K562 (cell line): ENCODE data around the gene NECTIN3. TPM values are rescaled to one million over a fixed set of nuclear protein-coding genes. Genes with fewer than 3 reads are reported as not detected.

Experiments used
- ATAC-seq: fragments of 200-7000 bp; cut with Tn5 transposase; 3 replicates; pipeline ENCODE4 v1.9.1; 2020; ENCODE audit warnings: moderate library complexity
- BruUV-seq: library from RNA; stranded (reverse); fragments of 400-500 nt; replicated peaks from 2 replicates; lab custom pipeline; 2021; lab: Mats Ljungman, UMichigan
- CTCF ChIA-PET: fragments of 300-600 bp; formaldehyde crosslinking; extraction: SDS; loops from one replicate; lab custom pipeline; 2021; ENCODE audit warnings: low intra/inter-chr PET ratio; lab: Yijun Ruan, JAX
- POLR2A ChIA-PET: fragments of 300-600, 350-650 bp; sonication (Branson Sonifier 250); formaldehyde crosslinking; extraction: SDS; loops from one replicate; lab custom pipeline; 2021; ENCODE audit warnings: antibody characterized with exemption, inconsistent platforms; lab: Yijun Ruan, JAX
- DNase-seq, 4 experiments: peaks; one replicate each; pipeline versions ENCODE4 v3.0.0 to v3.0.0-alpha.2; 2011 to 2018; ENCODE audit warnings: low spot score in 3 of 4, mixed read lengths in 3 of 4; ENCODE audit errors: extremely low read depth in 1 of 4
- FAIRE-seq: peaks from 2 replicates; lab custom pipeline; 2011; peaks lifted over from hg19 to GRCh38; lab: Jason Lieb, UNC
- H2AFZ ChIP-seq: 2 replicates; pipeline ENCODE4 v1.6.0; 2011; ENCODE audit warnings: low read depth, low read length, control low read depth, inconsistent platforms
- H3K27ac ChIP-seq: fragments of 200-600 bp; 3 replicates; pipeline ENCODE4 v1.8.0; 2011; ENCODE audit warnings: low read depth, mild to moderate bottlenecking, control low read depth, inconsistent platforms, low read length, moderate library complexity, mixed read lengths; ENCODE audit errors: extremely low read depth
- H3K27me3 ChIP-seq, 2 experiments: fragments of 300-600 bp in 1 of 2; 2 replicates in 1 of 2; 3 replicates in 1 of 2; pipeline versions ENCODE4 v1.6.0 to v1.8.0; 2011; ENCODE audit warnings: inconsistent platforms in 2 of 2, low read length in 2 of 2, mild to moderate bottlenecking in 1 of 2, mixed read lengths in 1 of 2, moderate library complexity in 1 of 2; ENCODE audit not compliant: control insufficient read depth in 2 of 2, insufficient read depth in 2 of 2
- H3K36me3 ChIP-seq: fragments of 300-600 bp; 3 replicates; pipeline ENCODE4 v1.8.0; 2011; ENCODE audit warnings: mild to moderate bottlenecking, low read length, inconsistent platforms; ENCODE audit not compliant: control insufficient read depth, insufficient read depth
- H3K4me1 ChIP-seq, 2 experiments: fragments of 200-600 bp in 1 of 2; replicated peaks in 1 of 2; 2 replicates in 1 of 2; 3 replicates in 1 of 2; pipeline versions ENCODE4 v1.5.1 to v1.8.0; 2011; ENCODE audit warnings: inconsistent platforms in 2 of 2, low read length in 2 of 2, mild to moderate bottlenecking in 1 of 2, mixed read lengths in 1 of 2, moderate library complexity in 1 of 2; ENCODE audit not compliant: control insufficient read depth in 2 of 2, insufficient read depth in 2 of 2
- H3K4me2 ChIP-seq: 2 replicates; pipeline ENCODE4 v1.6.1; 2011; ENCODE audit warnings: low read length, control low read depth, inconsistent platforms, mixed read lengths; ENCODE audit not compliant: insufficient read depth
- H3K4me3 ChIP-seq: fragments of 200-600 bp; sonication (generic), shearing (Covaris generic); 2 replicates; pipeline ENCODE4 v1.5.1; 2016; ENCODE audit warnings: control low read depth, inconsistent platforms
- H3K79me2 ChIP-seq: fragments of 200-600 bp; 3 replicates; pipeline ENCODE4 v1.8.0; 2011; ENCODE audit warnings: low read length, inconsistent platforms; ENCODE audit not compliant: control insufficient read depth, insufficient read depth
- H3K9ac ChIP-seq, 2 experiments: 2 replicates each; pipeline versions ENCODE4 v1.6.0 to v1.6.1; 2011; ENCODE audit warnings: low read depth in 2 of 2, low read length in 2 of 2, control low read depth in 1 of 2, inconsistent platforms in 1 of 2, mild to moderate bottlenecking in 1 of 2, mixed read lengths in 1 of 2; ENCODE audit not compliant: insufficient read depth in 1 of 2
- H3K9me1 ChIP-seq: one replicate; pipeline ENCODE4 v1.6.0; 2011; ENCODE audit warnings: inconsistent platforms, mild to moderate bottlenecking, low read length, moderate library complexity; ENCODE audit not compliant: control insufficient read depth, insufficient read depth
- H3K9me3 ChIP-seq: replicated peaks from 2 replicates; pipeline ENCODE4 v1.5.1; 2011; ENCODE audit warnings: low read depth, low read length, inconsistent platforms; ENCODE audit not compliant: control insufficient read depth, insufficient read depth
- H4K20me1 ChIP-seq: replicated peaks from 2 replicates; pipeline ENCODE4 v1.6.1; 2011; ENCODE audit warnings: low read length, inconsistent platforms, mixed read lengths; ENCODE audit not compliant: control insufficient read depth, insufficient read depth
- ZNF197 ChIP-seq: fragments of 200-800 bp; sonication (Bioruptor generic); IDR thresholded peaks from 2 replicates; pipeline ENCODE4 v1.6.1; 2016; ENCODE audit warnings: low read depth, missing genetic modification characterization, missing compliant biosample characterization
- in situ Hi-C: fragments of 300-500 bp; cut with MboI; formaldehyde crosslinking; loops from 4 replicates; pipeline ENCODE4 v1.15.0; 2018; ENCODE audit warnings: inconsistent platforms, mixed read lengths
- intact Hi-C: fragments of 100-400 bp; cut with micrococcal nuclease; formaldehyde crosslinking; loops from 2 replicates; pipeline ENCODE4 v1.14.2; 2022
- polyA plus RNA-seq, 8 experiments: library from polyadenylated mRNA; depleted of rRNA in 4 of 8; stranded (reverse) in 5 of 8; unstranded in 3 of 8; fragments of >200 nt; fragmentation: Nextera tagmentation in 2 of 8; fragmentation: Illumina TruSeq in 1 of 8; extraction: Ambion mirVana in 2 of 8; extraction: Trizol in 1 of 8; gene quantifications; 2 replicates each; pipeline versions ENCODE4 v1.2.1 to v1.2.3, GENCODE V29; 2011 to 2014; ENCODE audit warnings: inconsistent platforms in 1 of 8, missing spikeins in 1 of 8
- total RNA-seq, 7 experiments: library from RNA; depleted of rRNA in 6 of 7; stranded (reverse); fragments of >200 nt in 6 of 7; fragmentation: Illumina TruSeq in 2 of 7; extraction: Trizol in 2 of 7; gene quantifications; 2 replicates each; pipeline versions ENCODE4 v1.2.1 to v1.2.3, GENCODE V29; 2011 to 2021; ENCODE audit warnings: low replicate concordance in 1 of 7
- TF ChIP-seq, protein P1 (sequence below): fragments of 450-650 bp; IDR thresholded peaks from 2 replicates; pipeline ENCODE4 v1.6.1; 2018; ENCODE audit warnings: mild to moderate bottlenecking, low read depth; ENCODE audit not compliant: partially characterized antibody

Gene NECTIN3
- total and polyA plus RNA-seq, 9 of the 15 experiments (the other 6 are each of a cell fraction or from before 2014, with no cell fraction given) = 0.16 TPM; not detected in 8

DNA sequence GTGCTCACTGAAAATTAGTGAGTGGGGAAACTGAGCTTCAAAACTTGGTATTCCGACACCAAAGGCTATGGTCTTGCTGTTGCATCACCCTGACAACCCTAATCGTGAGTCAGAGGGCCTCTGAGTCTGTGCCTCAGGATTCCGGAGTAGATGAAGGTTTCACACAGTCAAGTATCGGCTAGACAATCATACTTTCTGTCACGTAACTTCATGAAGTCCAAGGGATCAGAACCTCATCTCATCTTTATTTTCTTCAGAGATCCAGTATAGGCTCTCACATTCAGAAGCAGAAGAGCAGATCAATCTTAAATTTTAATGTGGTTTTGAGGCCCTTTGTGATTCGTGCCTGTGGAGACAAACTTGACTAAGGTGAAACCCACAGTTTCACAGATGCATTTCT lies 26.1 kb upstream of the NECTIN3 start (continued):
- TF ChIP-seq, protein P1, sequence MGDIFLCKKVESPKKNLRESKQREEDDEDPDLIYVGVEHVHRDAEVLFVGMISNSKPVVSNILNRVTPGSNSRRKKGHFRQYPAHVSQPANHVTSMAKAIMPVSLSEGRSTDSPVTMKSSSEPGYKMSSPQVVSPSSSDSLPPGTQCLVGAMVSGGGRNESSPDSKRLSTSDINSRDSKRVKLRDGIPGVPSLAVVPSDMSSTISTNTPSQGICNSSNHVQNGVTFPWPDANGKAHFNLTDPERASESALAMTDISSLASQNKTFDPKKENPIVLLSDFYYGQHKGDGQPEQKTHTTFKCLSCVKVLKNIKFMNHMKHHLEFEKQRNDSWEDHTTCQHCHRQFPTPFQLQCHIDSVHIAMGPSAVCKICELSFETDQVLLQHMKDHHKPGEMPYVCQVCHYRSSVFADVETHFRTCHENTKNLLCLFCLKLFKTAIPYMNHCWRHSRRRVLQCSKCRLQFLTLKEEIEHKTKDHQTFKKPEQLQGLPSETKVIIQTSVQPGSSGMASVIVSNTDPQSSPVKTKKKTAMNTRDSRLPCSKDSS = no peak

DNA sequence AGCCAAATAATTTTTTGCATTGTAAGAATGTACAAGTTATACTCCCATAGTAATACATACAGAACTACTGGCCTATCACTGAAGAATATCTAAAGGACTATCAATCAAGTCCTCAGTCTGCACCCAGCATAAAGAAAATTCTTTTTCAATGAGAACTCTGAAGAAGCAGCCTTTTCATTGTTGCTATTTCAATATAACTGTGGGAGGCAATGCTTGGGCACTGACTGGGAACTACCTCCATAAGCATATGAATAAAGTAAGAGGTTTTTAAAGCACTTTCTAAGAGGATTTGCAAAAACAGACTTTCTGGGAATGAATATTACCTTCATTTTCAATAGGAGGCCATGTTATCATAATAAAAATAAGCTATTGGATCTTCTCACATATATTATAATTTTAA lies 24.6 kb upstream of the NECTIN3 start:
- Histone ChIP-seq H3K4me3 (no peak overlapping the region), H3K36me3 (no peaks in the 10 kb centered on the region), H3K9me3 (no peaks in the 10 kb centered on the region), H2AFZ (no peak overlapping the region), H3K27me3 (no peaks in the 10 kb centered on the region), H3K4me1 (no peaks in the 10 kb centered on the region), H3K9ac (no peak overlapping the region), H3K9me1 (no peaks in the 10 kb centered on the region), H4K20me1 (no peaks in the 10 kb centered on the region), H3K27ac (no peak overlapping the region), H3K4me2 (no peak overlapping the region), H3K79me2 (no peaks in the 10 kb centered on the region)
- ATAC-seq (no peak), FAIRE-seq (no peak), DNase-seq (no peak)
- BruUV-seq = no TSS peak
- CTCF ChIA-PET = no interaction called here
- POLR2A ChIA-PET = no interaction called here
- intact Hi-C loops (no loop called here), in situ Hi-C loops (no loop called here)
- TF ChIP-seq ZNF197 (CRISPR knock-in tag) = no peak
- TF ChIP-seq, all 486 proteins: peak for 0
